Lung (tissue), 12 donors: Measurements from ENCODE around the gene AGAP1. TPM values are rescaled to one million over a fixed set of nuclear protein-coding genes. Genes with fewer than 3 reads are reported as not detected.

Source experiments
- ATAC-seq: fragments of 200-7000 bp; cut with Tn5 transposase; one replicate; pipeline ENCODE4 v1.9.1; 2020; ENCODE audit warnings: moderate number of reproducible peaks; ENCODE audit not compliant: insufficient read depth, low FRiP score
- DNase-seq, 3 donors: peaks; one replicate each; pipeline ENCODE4 v3.0.0-alpha.2; 2013 to 2017
- H3K27ac ChIP-seq, 2 donors: one replicate each; pipeline ENCODE4 v1.5.1; 2013; ENCODE audit warnings: mild to moderate bottlenecking in 2 of 2, moderate library complexity in 2 of 2, control low read depth in 1 of 2, inconsistent platforms in 1 of 2, low read depth in 1 of 2, low read length in 1 of 2
- H3K27me3 ChIP-seq, 3 donors: one replicate each; pipeline ENCODE4 v1.5.1; 2013; ENCODE audit warnings: low read length in 2 of 3; ENCODE audit not compliant: control insufficient read depth in 3 of 3, insufficient read depth in 3 of 3
- H3K36me3 ChIP-seq, 4 donors: one replicate each; pipeline ENCODE4 v1.5.1; 2013; ENCODE audit warnings: low read length in 4 of 4, mild to moderate bottlenecking in 1 of 4, moderate library complexity in 1 of 4; ENCODE audit not compliant: control insufficient read depth in 4 of 4, insufficient read depth in 4 of 4
- H3K4me1 ChIP-seq, 5 donors: one replicate each; pipeline ENCODE4 v1.5.1; 2013; ENCODE audit warnings: low read length in 5 of 5, mild to moderate bottlenecking in 2 of 5, moderate library complexity in 1 of 5; ENCODE audit not compliant: control insufficient read depth in 5 of 5, insufficient read depth in 5 of 5
- H3K4me3 ChIP-seq: one replicate; pipeline ENCODE4 v1.5.1; 2013; ENCODE audit warnings: mild to moderate bottlenecking, control low read depth, moderate library complexity
- H3K9ac ChIP-seq, 2 donors: one replicate each; pipeline ENCODE4 v1.5.1; 2013; ENCODE audit warnings: low read length in 2 of 2, control low read depth in 1 of 2; ENCODE audit not compliant: insufficient read depth in 1 of 2
- H3K9me3 ChIP-seq, 4 donors: one replicate each; pipeline ENCODE4 v1.5.1; 2013; ENCODE audit warnings: low read length in 3 of 4, mild to moderate bottlenecking in 1 of 4, moderate library complexity in 1 of 4; ENCODE audit not compliant: control insufficient read depth in 4 of 4, insufficient read depth in 3 of 4
- WGBS, 2 donors: extraction: QIAGEN DNeasy Blood & Tissue Kit; methylation state at CpG; one replicate each; pipeline ENCODE4 v1.1.7; 2013; 5-methylcytosine and 5-hydroxymethylcytosine counted together
- polyA plus RNA-seq, 2 donors: library from polyadenylated mRNA; stranded (reverse); fragments of 200-250 nt; gene quantifications; one replicate each; pipeline ENCODE4 v1.2.1, GENCODE V29; 2013
- total RNA-seq, 2 donors: library from RNA; depleted of rRNA in 1 of 2; stranded (reverse); fragments of >200 nt in 1 of 2; gene quantifications; one replicate each; pipeline ENCODE4 v1.2.1, GENCODE V29; 2014 to 2021
- TF ChIP-seq, protein P1 (sequence below): IDR thresholded peaks from 2 replicates; pipeline ENCODE4 v1.5.1; 2012; ENCODE audit warnings: mild to moderate bottlenecking; ENCODE audit errors: control extremely low read depth, extremely low read depth
- donor health status: control.
- donor health status: control.
- donor health status: Bipolar disorder and iron deficiency.
- donor health status: healthy.
- donor health status: DM: yes; HTN: yes; CAD: no.

The AGAP1 gene
- total and polyA plus RNA-seq, 4 donors, result 6.6 to 39.4 (median 20.2) TPM

GRCh38 chr2:235497096-235497495 lies 3.3 kb downstream of the AGAP1 start:
- peaks cover 0 to 2% (median 0%) of the 10 kb centered on the region in 4 donors for H3K36me3 ChIP-seq
- no peak for ATAC-seq
- TF ChIP-seq, protein P1, sequence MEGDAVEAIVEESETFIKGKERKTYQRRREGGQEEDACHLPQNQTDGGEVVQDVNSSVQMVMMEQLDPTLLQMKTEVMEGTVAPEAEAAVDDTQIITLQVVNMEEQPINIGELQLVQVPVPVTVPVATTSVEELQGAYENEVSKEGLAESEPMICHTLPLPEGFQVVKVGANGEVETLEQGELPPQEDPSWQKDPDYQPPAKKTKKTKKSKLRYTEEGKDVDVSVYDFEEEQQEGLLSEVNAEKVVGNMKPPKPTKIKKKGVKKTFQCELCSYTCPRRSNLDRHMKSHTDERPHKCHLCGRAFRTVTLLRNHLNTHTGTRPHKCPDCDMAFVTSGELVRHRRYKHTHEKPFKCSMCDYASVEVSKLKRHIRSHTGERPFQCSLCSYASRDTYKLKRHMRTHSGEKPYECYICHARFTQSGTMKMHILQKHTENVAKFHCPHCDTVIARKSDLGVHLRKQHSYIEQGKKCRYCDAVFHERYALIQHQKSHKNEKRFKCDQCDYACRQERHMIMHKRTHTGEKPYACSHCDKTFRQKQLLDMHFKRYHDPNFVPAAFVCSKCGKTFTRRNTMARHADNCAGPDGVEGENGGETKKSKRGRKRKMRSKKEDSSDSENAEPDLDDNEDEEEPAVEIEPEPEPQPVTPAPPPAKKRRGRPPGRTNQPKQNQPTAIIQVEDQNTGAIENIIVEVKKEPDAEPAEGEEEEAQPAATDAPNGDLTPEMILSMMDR, result no peak
- WGBS, 2 donors, result 77 to 80% methylated on average over 3 of the region's 3 CpGs
- no peak for DNase-seq
- H3K4me3 ChIP-seq, result no peak overlapping the region
- H3K4me1 ChIP-seq, result peaks cover 9 to 31% (median 14%) of the 10 kb centered on the region in 5 donors
- H3K9me3 ChIP-seq, result no peaks in the 10 kb centered on the region
- H3K27me3 ChIP-seq, result no peaks in the 10 kb centered on the region
- no peak overlapping the region for H3K27ac ChIP-seq
- H3K9ac ChIP-seq, result no peak overlapping the region

DNA sequence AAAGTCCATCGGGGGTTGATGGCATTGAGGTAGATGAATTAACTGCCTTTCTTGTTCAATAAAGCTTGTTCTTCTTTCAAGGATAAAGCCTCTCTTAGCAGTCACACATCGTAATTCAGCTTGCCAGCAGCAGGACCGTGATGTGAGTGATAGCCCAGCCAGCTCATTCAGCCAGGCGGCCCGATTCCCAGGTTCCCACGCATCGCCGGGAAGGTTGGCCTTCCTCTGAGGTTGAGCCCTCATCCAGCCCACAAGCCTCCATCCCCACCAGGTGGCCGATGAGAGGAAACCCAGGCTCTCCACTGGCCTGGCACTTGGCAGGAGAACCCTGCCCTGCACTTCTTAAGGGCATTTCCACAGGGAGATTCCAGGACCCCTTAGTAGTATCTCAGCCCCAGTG lies 4.7 kb downstream of the AGAP1 start:
- Histone ChIP-seq H3K4me1 (peaks cover 9 to 31% (median 18%) of the 10 kb centered on the region in 5 donors), H3K4me3 (no peak overlapping the region), H3K9me3 (no peaks in the 10 kb centered on the region), H3K9ac (no peak overlapping the region), H3K27me3 (no peaks in the 10 kb centered on the region), H3K36me3 (peaks cover 0 to 2% (median 0%) of the 10 kb centered on the region in 4 donors), H3K27ac (no peak overlapping the region)
- TF ChIP-seq, protein P1, result no peak
- DNase-seq, result no peak
- ATAC-seq, result no peak
- 71 to 80% methylated on average over 9 of the region's 9 CpGs for WGBS, 2 donors

DNA sequence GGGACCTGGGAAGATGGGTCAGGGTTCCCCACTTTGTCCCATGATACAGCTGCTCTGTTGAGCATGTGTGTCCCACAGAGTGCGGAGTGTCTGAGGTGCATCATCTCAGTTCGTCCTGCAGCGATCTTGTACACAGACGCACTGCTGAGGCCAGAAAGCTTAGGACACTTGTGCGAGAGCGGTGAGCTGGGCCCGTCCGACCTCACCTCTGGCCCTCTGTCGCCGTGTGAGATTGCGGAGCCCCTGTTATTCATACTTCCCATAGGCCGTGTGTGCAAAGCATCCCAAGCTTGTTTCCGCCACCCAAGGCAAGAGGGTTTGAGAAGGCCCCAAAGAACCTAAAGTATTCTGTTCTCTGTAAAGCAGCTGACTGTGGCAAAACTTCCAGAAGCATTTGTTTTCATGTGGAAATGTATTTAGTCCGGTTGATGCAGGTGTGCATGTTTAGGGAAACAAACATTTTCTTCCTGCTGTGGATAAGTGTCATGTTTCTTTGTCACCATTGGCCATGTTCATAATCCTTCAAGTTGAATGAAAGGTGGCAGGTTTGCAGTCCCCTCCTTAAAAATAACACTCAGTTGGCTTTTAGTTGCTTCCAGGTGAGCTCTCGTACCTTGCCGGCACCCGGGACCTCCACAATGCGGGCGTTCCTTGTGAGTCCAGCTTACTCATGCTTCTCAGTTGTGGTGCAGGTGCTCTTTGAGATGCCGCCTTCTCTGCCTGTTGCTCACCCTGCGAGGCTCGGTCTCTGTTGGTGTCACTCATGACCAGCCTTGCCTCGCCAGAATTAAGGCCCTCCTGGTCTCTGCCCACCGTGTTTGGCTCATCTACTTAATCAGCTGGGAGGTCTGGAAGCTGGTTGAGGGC lies 5.3 kb downstream of the AGAP1 start:
- Histone ChIP-seq H3K4me1 (peaks cover 9 to 33% (median 18%) of the 10 kb centered on the region in 5 donors), H3K9ac (no peak overlapping the region), H3K9me3 (no peaks in the 10 kb centered on the region), H3K36me3 (peaks cover 0 to 2% (median 0%) of the 10 kb centered on the region in 4 donors), H3K27me3 (no peaks in the 10 kb centered on the region), H3K27ac (no peak overlapping the region), H3K4me3 (no peak overlapping the region)
- TF ChIP-seq, protein P1, result no peak
- ATAC-seq, result no peak
- 91 to 92% methylated on average over 24 of the region's 24 CpGs for WGBS, 2 donors
- no peak for DNase-seq
